C4-2B (cell line): Measurements from ENCODE around the gene HES7.

Source experiments
- CTCF ChIP-seq: fragments of 450-650 bp; conservative IDR thresholded peaks from 2 replicates; pipeline ENCODE4 v1.5.1; 2017; ENCODE audit warnings: mild to moderate bottlenecking
- ZFX ChIP-seq: fragments of 450-650 bp; IDR thresholded peaks from 2 replicates; pipeline ENCODE4 v1.6.1; 2017

DNA sequence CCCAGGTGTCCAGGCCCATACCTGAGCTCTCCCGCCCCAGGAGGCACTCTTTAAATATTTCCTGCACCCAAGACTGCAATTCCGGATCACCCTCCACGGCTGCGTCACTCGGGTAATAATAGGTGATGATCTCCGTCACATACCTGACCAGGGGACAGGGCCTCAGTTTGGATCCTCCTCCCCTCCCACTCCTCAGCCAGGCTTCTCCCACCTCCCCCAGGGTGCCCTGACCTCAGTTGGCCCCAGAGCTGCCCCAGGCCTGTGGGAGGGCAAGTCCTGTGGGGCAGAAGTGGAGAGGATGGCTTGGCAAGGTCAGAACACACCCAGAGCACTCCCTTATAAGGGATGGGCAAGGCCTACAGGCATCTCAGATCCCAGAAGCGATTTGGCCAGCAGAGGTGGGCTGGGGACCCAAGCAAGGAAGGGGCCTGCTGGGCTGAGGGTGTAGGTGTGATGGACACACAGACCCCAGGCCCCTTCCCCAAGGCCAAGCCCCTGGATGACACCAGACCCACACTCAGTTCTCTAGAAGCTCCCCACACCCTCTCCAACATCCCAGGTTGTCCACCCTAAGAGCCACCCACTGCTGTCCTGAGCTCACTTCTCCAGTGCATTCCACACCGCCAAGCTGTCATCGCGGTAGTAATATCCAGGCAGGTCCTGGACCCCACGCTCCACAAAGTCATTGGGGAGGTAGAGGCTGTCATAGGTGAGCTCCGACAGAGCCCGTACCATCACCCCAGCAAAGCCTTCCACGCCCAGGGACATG is 48.1 kb downstream of the HES7 start:
- TF ChIP-seq CTCF = no peak
- TF ChIP-seq ZFX = no peak
